GM15510 (cell line): Measurements from ENCODE around the gene TTLL3.

ENCODE experiments used
- POLR2A ChIP-seq: IDR thresholded peaks from 3 replicates; pipeline ENCODE4 v1.6.1; 2011; ENCODE audit warnings: borderline replicate concordance; ENCODE audit not compliant: insufficient read length; ENCODE audit errors: extremely low read depth

The TTLL3 gene, protein sequence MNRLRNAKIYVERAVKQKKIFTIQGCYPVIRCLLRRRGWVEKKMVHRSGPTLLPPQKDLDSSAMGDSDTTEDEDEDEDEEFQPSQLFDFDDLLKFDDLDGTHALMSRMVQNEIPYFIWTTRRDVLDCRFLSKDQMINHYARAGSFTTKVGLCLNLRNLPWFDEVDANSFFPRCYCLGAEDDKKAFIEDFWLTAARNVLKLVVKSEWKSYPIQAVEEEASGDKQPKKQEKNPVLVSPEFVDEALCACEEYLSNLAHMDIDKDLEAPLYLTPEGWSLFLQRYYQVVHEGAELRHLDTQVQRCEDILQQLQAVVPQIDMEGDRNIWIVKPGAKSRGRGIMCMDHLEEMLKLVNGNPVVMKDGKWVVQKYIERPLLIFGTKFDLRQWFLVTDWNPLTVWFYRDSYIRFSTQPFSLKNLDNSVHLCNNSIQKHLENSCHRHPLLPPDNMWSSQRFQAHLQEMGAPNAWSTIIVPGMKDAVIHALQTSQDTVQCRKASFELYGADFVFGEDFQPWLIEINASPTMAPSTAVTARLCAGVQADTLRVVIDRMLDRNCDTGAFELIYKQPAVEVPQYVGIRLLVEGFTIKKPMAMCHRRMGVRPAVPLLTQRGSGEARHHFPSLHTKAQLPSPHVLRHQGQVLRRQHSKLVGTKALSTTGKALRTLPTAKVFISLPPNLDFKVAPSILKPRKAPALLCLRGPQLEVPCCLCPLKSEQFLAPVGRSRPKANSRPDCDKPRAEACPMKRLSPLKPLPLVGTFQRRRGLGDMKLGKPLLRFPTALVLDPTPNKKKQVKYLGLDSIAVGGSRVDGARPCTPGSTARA

DNA sequence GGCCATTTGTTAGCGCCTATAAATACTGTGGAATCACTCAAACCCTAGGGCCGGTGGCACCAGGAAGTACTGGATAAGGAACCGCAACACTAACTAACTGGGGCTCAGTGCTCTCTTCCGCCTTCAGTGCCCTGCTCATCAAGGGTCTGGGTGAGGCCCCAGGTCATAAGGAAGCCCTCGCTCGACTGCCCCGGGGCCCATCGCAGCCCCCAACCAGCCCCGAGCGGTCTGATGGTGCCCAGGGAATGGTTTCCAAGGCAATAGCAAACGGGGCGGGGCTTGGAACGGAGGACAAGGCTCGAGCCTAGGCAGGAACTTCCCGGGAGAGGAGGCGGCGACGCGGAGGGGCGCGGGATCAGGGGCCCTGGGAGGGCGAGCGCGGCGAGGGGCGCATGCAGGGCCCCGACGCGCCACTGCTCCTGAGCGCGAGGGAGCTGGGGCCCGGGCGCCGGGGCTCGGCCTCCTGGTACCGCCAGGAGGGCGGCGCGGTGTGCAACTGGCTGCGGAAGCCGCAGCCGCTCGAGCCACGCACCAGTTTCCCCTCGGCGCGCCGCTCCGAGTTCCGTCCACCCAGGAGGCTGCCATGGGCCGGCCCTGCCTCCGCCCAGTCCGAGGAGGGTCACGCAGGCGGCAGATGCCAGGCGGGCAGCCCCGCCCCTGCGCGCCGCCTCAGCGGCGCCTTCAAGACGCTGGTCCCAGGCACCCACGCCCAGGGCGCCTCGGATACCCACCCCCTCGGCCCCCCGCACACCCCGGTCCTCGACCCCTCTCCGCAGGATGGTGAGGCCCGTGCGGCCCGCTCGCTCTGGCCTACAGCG lies at the start of gene TTLL3:
TTLL3 (plus strand) TSS at position 648 of the 818 bp plus-strand sequence. CDS start 400 bp downstream, outside the sequence.
- TF ChIP-seq POLR2A = peak; percentile 53

- no peak for TF ChIP-seq POLR2A
Observed at GRCh38 chr3:9760779-9761505, 49.1 kb upstream of the TTLL3 start.

- no peak for TF ChIP-seq POLR2A
Observed at GRCh38 chr3:9761919-9762318, 48.1 kb upstream of the TTLL3 start.

DNA sequence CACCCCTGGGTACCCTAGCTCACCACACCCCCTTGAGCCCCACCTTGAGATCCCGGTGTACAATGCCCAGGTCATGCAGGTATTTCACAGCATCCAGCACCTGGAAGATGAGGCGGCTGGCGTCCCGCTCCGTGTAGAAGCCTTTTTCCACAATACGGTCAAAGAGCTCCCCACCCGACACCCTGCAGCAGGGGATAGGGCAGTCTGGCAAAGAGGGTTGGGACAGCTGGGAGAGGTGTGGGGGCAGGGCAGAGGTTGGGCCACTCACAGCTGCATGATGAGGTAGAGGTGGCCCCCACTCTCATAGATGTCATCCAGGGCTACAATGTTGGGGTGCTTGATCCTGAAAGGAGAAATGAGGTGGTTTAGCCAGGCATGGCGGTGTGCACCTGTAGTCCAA lies 47.2 kb upstream of the TTLL3 start:
- TF ChIP-seq POLR2A = no peak

- no peak for TF ChIP-seq POLR2A
Observed at GRCh38 chr3:9765865-9766264, 44.2 kb upstream of the TTLL3 start.

DNA sequence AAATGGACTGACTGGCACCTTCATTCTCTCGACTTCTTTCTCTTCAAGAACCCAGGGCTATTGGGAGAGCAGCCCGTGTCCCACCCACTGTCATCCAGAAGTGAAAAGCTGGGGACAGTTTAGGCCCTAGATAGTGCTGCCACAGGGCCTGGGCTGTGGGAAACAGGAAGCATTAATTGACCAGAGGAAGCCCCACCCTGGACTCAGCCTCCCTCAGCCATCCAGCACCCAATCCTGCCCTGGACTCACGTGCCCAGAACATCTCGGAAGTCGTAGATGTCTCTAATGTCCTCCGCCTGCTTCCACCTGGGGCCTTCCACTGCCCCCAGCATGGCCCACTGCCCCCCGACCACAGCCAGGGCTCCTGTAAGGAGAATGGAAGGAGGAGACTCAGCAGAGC lies 42.6 kb upstream of the TTLL3 start:
- no peak for TF ChIP-seq POLR2A

- no peak for TF ChIP-seq POLR2A
Observed at GRCh38 chr3:9768141-9768775, 41.8 kb upstream of the TTLL3 start.

DNA sequence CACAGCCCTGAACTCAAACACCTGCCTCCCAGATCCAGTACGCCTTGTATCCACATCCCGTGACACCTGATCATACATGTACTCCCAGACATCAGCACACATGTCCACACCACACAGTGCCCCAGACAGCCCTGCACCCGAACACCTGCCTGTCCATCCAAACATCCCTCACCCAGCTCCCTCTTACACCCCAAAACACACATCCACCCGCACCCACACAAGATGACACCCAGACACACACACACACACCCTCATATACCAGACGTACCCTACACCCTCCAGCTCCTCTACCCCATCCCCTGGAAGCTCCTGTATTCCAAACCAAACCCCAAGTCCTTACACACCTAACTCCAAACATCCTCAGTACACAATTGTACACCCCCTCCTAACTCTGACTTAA lies 41.0 kb upstream of the TTLL3 start:
- TF ChIP-seq POLR2A = no peak

DNA sequence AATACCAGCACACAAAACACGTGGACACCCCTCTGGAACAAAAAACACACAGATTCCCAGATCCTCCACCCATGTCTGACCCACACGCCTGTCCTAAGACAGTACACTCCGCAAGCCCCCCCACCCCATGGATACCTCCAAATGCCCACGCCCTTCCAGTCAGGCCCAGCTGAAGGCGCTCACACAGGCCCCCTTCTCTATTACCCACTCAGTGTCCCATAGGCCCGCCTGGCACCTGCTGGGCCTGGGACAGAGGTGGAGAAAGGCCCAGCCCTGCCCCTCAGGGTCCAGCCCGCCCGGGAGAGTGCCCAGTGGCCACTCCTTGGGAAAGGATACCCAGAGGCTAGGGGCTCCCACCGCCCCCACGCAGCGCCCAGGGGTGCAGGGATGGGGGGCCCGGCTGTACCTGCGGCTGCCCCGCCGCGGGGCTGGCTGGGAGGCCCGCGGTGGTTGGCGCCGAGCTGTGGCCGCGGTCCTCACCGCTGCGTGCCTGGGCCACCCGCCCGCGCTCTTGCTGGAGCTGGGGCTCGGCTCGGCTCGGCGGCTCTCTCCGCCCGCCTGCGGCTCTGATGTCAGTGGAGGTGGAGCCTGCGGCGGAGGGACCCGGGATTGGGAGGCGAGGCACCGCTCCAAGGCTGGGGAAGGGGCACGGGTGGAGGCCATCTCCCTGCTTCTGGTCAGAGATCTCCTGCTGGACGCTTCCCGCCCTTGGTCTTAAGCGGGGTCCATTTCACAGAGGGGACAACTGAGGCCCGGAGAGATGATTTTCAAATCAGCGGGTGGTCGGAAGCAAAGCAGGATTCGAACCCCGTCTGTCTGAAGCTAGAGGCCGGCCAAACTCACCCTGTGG lies 40.4 kb upstream of the TTLL3 start, which contains the start of gene CAMK1:
CAMK1 (minus strand) TSS at position 522 of the 850 bp plus-strand sequence. CDS start 2,198 bp downstream, outside the sequence.
- TF ChIP-seq POLR2A = peak; percentile 26

GRCh38 chr3:9770276-9770812 lies 39.7 kb upstream of the TTLL3 start:
- TF ChIP-seq POLR2A = no peak

DNA sequence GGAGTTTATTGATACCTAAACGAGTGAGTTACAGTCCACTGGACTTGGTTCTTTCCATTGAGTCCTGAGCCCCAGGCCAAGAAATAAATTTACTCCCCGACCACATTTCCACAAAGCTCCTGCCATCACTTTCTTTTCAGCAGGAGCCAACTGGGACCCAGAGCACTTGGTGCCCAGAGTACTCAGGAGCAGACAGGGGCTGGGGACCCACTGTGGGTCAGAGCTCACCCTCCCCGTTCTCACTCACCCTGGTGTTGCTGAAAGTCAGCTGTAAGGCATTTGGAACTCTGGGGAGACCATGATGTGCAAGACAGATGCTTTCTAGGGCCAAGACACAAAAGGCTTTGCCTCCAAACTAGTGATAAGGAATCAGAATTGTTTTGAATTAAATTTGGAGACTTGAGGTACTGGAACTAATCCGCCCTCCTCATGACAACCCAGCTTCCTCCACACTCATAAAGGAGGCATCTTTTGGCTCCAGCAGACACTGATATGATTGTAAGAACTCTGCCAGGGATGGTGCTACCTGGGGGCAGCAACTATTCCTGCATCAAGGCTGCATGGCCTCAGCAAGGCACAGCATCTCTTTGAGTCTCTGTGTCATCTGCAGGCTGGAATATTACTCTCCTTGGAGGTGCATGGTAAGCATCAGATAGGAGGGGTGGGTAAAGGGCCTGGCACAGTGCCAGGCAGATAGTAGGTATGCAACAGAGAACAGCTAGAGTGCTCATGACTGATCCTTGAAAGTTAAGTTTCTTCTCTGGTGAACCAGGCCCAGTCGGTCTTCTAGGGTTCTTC lies 33.0 kb upstream of the TTLL3 start:
- no peak for TF ChIP-seq POLR2A

DNA sequence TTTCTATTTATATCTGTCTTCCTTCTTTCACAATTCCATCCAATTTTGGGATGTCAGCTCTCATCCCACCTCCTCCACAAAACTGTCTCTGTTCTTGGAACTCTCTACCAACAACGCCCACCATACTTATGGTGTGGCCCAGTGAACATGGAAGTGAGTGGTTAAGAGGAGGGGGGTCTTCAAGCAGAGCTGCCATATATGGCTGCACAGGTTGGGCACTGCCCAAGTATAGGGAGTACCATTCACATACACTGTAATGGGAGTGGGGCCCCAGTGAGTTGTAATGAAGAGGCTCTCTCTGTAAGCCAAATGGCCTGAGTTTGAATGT lies 32.4 kb upstream of the TTLL3 start:
- TF ChIP-seq POLR2A = no peak
